GM13977 (cell line): ENCODE data around the gene MEF2D.
A peak's percentile ranks its signal among the peaks of the same experiment; 100 is the strongest.

Source experiments
- DNase-seq: peaks from one replicate; pipeline ENCODE4 v3.0.0; 2012; ENCODE audit warnings: low spot score
- CTCF ChIP-seq: IDR thresholded peaks from 2 replicates; pipeline ENCODE4 v1.5.1; 2012; ENCODE audit warnings: mild to moderate bottlenecking, control low read depth; ENCODE audit not compliant: insufficient read depth; ENCODE audit errors: extremely low read depth, missing control alignments
- in situ Hi-C: fragments of 300-500 bp; cut with MboI; formaldehyde crosslinking; loops from one replicate; pipeline ENCODE4 v1.12.0; 2022; ENCODE audit warnings: low sequenced_read_pairs, low pct_unique_long_range_greater_than_20kb, mixed read lengths, inconsistent platforms; ENCODE audit not compliant: unreplicated experiment

The MEF2D gene

GRCh38 chr1:156444407-156445001 is 56.1 kb downstream of the MEF2D start:
- DNase-seq, result peak; percentile 48
- TF ChIP-seq CTCF, result peak; percentile 47
- in situ Hi-C loops, result loop anchor here (5.0 kb wide), 1 partner anchor 62 kb away; no protein-coding TSS in a partner anchor

GRCh38 chr1:156443286-156443685 is 57.3 kb downstream of the MEF2D start:
- in situ Hi-C loops, result loop anchor here (5.0 kb wide), 1 partner anchor 61 kb away; no protein-coding TSS in a partner anchor

GRCh38 chr1:156440654-156441437 is 59.7 kb downstream of the MEF2D start:
- in situ Hi-C loops, result loop anchor here (5.0 kb wide), 1 partner anchor 59 kb away; no protein-coding TSS in a partner anchor
- no peak for DNase-seq
- no peak for TF ChIP-seq CTCF

More at GRCh38 chr1:156443286-156443685, 57.3 kb downstream of the MEF2D start:
- no peak for TF ChIP-seq CTCF
- DNase-seq, result no peak

GRCh38 chr1:156439777-156440183 is 60.8 kb downstream of the MEF2D start:
- TF ChIP-seq CTCF, result no peak
- in situ Hi-C loops, result loop anchor here (5.0 kb wide), 1 partner anchor 57 kb away; no protein-coding TSS in a partner anchor
- DNase-seq, result no peak

GRCh38 chr1:156439036-156439776 is 61.4 kb downstream of the MEF2D start:
- no peak for TF ChIP-seq CTCF
- in situ Hi-C loops, result no loop called here
- DNase-seq, result no peak

GRCh38 chr1:156438278-156438987 is 62.1 kb downstream of the MEF2D start:
- TF ChIP-seq CTCF, result no peak
- no peak for DNase-seq
- in situ Hi-C loops, result no loop called here
